ENCODE measurements around the gene ATP9B.

DNA sequence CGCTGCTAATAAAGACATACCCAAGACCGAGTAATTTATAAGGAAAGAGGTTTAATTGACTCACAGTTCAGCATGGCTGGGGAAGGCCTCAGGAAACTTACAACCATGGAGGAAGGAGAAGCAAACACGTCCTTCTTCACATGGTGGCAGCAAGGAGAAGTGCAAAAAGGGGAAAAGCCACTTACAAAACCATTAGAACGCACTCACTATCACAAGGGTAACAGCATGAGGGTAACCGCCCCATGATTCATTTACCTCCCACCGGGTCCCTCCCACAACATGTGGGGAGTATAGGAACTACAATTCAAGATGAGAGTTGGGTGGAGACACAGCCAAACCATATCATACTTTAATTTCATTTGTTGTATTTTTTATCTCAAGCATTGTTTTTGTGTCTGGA lies 67.5 kb downstream of the ATP9B start:
- TF ChIP-seq, protein P1, sequence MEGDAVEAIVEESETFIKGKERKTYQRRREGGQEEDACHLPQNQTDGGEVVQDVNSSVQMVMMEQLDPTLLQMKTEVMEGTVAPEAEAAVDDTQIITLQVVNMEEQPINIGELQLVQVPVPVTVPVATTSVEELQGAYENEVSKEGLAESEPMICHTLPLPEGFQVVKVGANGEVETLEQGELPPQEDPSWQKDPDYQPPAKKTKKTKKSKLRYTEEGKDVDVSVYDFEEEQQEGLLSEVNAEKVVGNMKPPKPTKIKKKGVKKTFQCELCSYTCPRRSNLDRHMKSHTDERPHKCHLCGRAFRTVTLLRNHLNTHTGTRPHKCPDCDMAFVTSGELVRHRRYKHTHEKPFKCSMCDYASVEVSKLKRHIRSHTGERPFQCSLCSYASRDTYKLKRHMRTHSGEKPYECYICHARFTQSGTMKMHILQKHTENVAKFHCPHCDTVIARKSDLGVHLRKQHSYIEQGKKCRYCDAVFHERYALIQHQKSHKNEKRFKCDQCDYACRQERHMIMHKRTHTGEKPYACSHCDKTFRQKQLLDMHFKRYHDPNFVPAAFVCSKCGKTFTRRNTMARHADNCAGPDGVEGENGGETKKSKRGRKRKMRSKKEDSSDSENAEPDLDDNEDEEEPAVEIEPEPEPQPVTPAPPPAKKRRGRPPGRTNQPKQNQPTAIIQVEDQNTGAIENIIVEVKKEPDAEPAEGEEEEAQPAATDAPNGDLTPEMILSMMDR (IDR thresholded peaks at IDR 0.05): no peak
- TF ChIP-seq POLR2A (IDR thresholded peaks at IDR 0.05): no peak

All from right lobe of liver (tissue), 4 donors.